A549 (cell line): Measurements from ENCODE around the gene WDR75.

Source experiments
- HDAC2 ChIP-seq: fragments of 200-600 bp; sonication (generic); IDR thresholded peaks from 2 replicates; pipeline ENCODE4 v1.6.1; 2016
- RCOR1 ChIP-seq: fragments of 150-350 bp; IDR thresholded peaks from 2 replicates; pipeline ENCODE4 v1.6.1; 2014; ENCODE audit warnings: antibody characterized with exemption, low read length, low read depth
- TF ChIP-seq, protein P1 (sequence below): fragments of >200 bp; sonication (Bioruptor Twin); formaldehyde crosslinking; IDR thresholded peaks from 3 replicates; pipeline ENCODE4 v1.5.1; 2016
- TF ChIP-seq, protein P2 (sequence below): fragments of >200 bp; sonication (Bioruptor Twin); formaldehyde crosslinking; IDR thresholded peaks from 3 replicates; pipeline ENCODE4 v1.6.1; 2016

DNA sequence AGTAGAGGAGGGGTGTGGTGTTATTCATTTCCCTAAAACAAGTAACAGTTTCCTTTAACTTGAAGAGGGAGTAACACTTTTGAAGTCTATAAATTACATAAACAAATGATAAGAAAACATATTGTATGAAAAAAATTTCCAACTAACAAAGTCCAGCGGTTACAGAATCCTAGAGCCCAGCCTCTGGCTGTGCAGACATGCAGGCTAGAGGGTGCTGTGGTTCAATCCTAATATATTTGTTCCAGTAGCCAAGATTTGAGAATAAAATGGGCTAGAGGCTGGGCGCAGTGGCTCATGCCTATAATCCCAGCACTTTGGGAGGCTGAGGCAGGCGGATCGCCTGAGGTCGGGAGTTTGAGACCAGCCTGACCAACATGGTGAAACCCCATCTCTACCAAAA lies 56.9 kb downstream of the WDR75 start:
- TF ChIP-seq, protein P1, sequence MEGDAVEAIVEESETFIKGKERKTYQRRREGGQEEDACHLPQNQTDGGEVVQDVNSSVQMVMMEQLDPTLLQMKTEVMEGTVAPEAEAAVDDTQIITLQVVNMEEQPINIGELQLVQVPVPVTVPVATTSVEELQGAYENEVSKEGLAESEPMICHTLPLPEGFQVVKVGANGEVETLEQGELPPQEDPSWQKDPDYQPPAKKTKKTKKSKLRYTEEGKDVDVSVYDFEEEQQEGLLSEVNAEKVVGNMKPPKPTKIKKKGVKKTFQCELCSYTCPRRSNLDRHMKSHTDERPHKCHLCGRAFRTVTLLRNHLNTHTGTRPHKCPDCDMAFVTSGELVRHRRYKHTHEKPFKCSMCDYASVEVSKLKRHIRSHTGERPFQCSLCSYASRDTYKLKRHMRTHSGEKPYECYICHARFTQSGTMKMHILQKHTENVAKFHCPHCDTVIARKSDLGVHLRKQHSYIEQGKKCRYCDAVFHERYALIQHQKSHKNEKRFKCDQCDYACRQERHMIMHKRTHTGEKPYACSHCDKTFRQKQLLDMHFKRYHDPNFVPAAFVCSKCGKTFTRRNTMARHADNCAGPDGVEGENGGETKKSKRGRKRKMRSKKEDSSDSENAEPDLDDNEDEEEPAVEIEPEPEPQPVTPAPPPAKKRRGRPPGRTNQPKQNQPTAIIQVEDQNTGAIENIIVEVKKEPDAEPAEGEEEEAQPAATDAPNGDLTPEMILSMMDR = no peak
- TF ChIP-seq RCOR1 (no peak), HDAC2 (no peak)
- TF ChIP-seq, protein P2, sequence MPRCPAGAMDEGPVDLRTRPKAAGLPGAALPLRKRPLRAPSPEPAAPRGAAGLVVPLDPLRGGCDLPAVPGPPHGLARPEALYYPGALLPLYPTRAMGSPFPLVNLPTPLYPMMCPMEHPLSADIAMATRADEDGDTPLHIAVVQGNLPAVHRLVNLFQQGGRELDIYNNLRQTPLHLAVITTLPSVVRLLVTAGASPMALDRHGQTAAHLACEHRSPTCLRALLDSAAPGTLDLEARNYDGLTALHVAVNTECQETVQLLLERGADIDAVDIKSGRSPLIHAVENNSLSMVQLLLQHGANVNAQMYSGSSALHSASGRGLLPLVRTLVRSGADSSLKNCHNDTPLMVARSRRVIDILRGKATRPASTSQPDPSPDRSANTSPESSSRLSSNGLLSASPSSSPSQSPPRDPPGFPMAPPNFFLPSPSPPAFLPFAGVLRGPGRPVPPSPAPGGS = no peak
